AG10803 (cell line): Measurements from ENCODE around the gene MAGEA3.
"Not testable (repeated sequence)": the region's sequence is repeated elsewhere in the genome, so short reads cannot be mapped to it uniquely, and the experiment has no call there.

Experiments used
- DNase-seq: peaks from one replicate; pipeline ENCODE4 v3.0.0; 2010; ENCODE audit warnings: low read depth
- H3K4me3 ChIP-seq: 2 replicates; pipeline ENCODE4 v1.5.1; 2011; ENCODE audit warnings: mild to moderate bottlenecking, low read length, control low read depth
- CTCF ChIP-seq: conservative IDR thresholded peaks from 2 replicates; pipeline ENCODE4 v1.5.1; 2011; ENCODE audit warnings: mild to moderate bottlenecking, low read length, control low read depth, inconsistent platforms

MAGEA3 gene

GRCh38 chrX:152697952-152698931, at the start of gene MAGEA3:
TSS of gene MAGEA3 (plus strand) at chrX:152698794. CDS start at chrX:152700833, 2,039 bp downstream.
- H3K4me3 ChIP-seq, DNase-seq: not testable (repeated sequence)

GRCh38 chrX:152652060-152652459, 46.5 kb upstream of the MAGEA3 start:
- H3K4me3 ChIP-seq: no peak overlapping the region
- no peak for DNase-seq
- no peak for TF ChIP-seq CTCF

DNA sequence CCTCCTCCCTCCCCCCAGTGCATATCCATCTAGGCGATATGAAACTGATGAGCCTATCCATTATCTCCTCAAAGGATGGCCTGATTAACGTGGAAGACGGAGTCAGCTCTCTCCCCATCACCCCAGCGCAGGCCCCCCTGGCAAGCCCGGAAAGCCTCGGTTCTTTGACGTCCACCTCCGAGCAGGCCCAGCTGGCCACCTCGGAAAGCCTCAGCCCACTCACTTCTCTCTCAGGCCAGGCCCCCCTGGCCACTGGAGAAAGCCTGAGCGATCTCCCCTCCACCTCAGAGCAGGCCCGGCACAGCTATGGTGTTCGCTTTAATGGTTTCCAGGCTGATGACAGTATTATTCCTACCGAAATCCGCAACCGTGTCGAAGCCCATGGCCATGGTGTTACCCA, 46.1 kb upstream of the MAGEA3 start:
- no peak overlapping the region for H3K4me3 ChIP-seq
- no peak for DNase-seq
- no peak for TF ChIP-seq CTCF

GRCh38 chrX:152656087-152656486, 42.5 kb upstream of the MAGEA3 start:
- no peak for TF ChIP-seq CTCF
- H3K4me3 ChIP-seq: no peak overlapping the region
- no peak for DNase-seq

GRCh38 chrX:152656890-152657289, 41.7 kb upstream of the MAGEA3 start:
- no peak for DNase-seq
- no peak overlapping the region for H3K4me3 ChIP-seq
- TF ChIP-seq CTCF: no peak

GRCh38 chrX:152658302-152658701, 40.3 kb upstream of the MAGEA3 start:
- no peak for TF ChIP-seq CTCF
- DNase-seq: no peak
- H3K4me3 ChIP-seq: no peak overlapping the region

DNA sequence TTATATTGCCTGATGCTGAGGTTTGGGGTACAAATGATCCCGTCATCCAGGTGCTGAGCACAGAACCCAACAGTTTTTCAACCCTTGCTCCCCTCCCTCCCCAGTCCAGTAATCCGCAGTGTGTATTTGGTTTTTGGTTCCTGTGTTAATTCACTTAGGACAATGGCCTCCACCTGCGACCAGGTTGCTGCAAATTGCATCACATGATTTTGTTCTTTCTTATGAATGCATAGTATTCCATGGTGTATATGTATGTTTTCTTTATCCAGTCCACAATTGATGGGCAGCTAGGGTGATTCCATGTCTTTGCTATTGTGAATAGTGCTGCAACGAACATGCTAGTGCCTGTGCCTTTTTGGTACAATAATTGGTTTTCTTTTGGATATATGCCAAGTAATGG, 35.5 kb upstream of the MAGEA3 start:
- no peak for DNase-seq
- no peak for TF ChIP-seq CTCF

More for the DNA sequence above, 35.5 kb upstream of the MAGEA3 start:
- no peak overlapping the region for H3K4me3 ChIP-seq
